HG02884 (cell line): ENCODE results near the gene ARHGAP15.
"Not testable (repeated sequence)": the region's sequence is repeated elsewhere in the genome, so short reads cannot be mapped to it uniquely, and the experiment has no call there.

Experiments used
- ATAC-seq: cut with Tn5 transposase; IDR thresholded peaks from one replicate; pipeline ENCODE4 v1.9.1; 2021; ENCODE audit warnings: mild to moderate bottlenecking, moderate library complexity; ENCODE audit not compliant: unreplicated experiment

ARHGAP15 gene

GRCh38 chr2:143521396-143521795, 392.2 kb downstream of the ARHGAP15 start:
- no peak for ATAC-seq

GRCh38 chr2:143522699-143523098, 393.5 kb downstream of the ARHGAP15 start:
- ATAC-seq: no peak

GRCh38 chr2:143524119-143524553, 394.9 kb downstream of the ARHGAP15 start:
- no peak for ATAC-seq

- no peak for ATAC-seq
Observed at GRCh38 chr2:143524559-143525401, 395.6 kb downstream of the ARHGAP15 start.

- ATAC-seq: no peak
Observed at GRCh38 chr2:143525402-143525860, 396.2 kb downstream of the ARHGAP15 start.

GRCh38 chr2:143526498-143526897, 397.3 kb downstream of the ARHGAP15 start:
- ATAC-seq: no peak

- no peak for ATAC-seq
Observed at GRCh38 chr2:143528021-143528420, 398.8 kb downstream of the ARHGAP15 start.

- no peak for ATAC-seq
Observed at GRCh38 chr2:143529118-143529720, 400.0 kb downstream of the ARHGAP15 start.

GRCh38 chr2:143530758-143531157, 401.5 kb downstream of the ARHGAP15 start:
- no peak for ATAC-seq

GRCh38 chr2:143532061-143532460, 402.8 kb downstream of the ARHGAP15 start:
- no peak for ATAC-seq

GRCh38 chr2:143533846-143534245, 404.6 kb downstream of the ARHGAP15 start:
- ATAC-seq: no peak

GRCh38 chr2:143535802-143536201, 406.6 kb downstream of the ARHGAP15 start:
- no peak for ATAC-seq

GRCh38 chr2:143541899-143542298, 412.7 kb downstream of the ARHGAP15 start:
- not testable (repeated sequence) for ATAC-seq

GRCh38 chr2:143545059-143545948, 416.1 kb downstream of the ARHGAP15 start:
- no peak for ATAC-seq

- no peak for ATAC-seq
Observed at GRCh38 chr2:143545949-143546255, 416.7 kb downstream of the ARHGAP15 start.

GRCh38 chr2:143548032-143548431, 418.8 kb downstream of the ARHGAP15 start:
- ATAC-seq: no peak

GRCh38 chr2:143550500-143550899, 421.3 kb downstream of the ARHGAP15 start:
- no peak for ATAC-seq

- ATAC-seq: no peak
Observed at GRCh38 chr2:143551971-143552650, 422.9 kb downstream of the ARHGAP15 start.

GRCh38 chr2:143553261-143553660, 424.0 kb downstream of the ARHGAP15 start:
- no peak for ATAC-seq

- no peak for ATAC-seq
Observed at GRCh38 chr2:143558665-143559064, 429.4 kb downstream of the ARHGAP15 start.

- no peak for ATAC-seq
Observed at GRCh38 chr2:143559147-143559546, 429.9 kb downstream of the ARHGAP15 start.
